NT2/D1 (cell line): ENCODE measurements around the gene TM9SF2.

ENCODE experiments used
- SUZ12 ChIP-seq: IDR thresholded peaks from 2 replicates; pipeline ENCODE4 v1.6.1; 2011; ENCODE audit not compliant: insufficient read length, insufficient read depth; ENCODE audit errors: extremely low read depth
- YY1 ChIP-seq: IDR thresholded peaks from 2 replicates; pipeline ENCODE4 v1.6.1; 2011; ENCODE audit not compliant: insufficient read length, insufficient read depth
- ZNF274 ChIP-seq: IDR thresholded peaks from 2 replicates; pipeline ENCODE4 v1.6.1; 2011; ENCODE audit warnings: mild to moderate bottlenecking, low read depth, low read length

GRCh38 chr13:99546878-99547277, 45.6 kb downstream of the TM9SF2 start:
- TF ChIP-seq YY1 (no peak), SUZ12 (no peak), ZNF274 (no peak)
